ENCODE results near the gene ANXA2R. TPM values are rescaled to one million over a fixed set of nuclear protein-coding genes. Genes with fewer than 3 reads are reported as not detected.

The ANXA2R gene
- total and polyA plus RNA-seq, 12 donors: 0.42 to 3.4 (median 1.0) TPM

DNA sequence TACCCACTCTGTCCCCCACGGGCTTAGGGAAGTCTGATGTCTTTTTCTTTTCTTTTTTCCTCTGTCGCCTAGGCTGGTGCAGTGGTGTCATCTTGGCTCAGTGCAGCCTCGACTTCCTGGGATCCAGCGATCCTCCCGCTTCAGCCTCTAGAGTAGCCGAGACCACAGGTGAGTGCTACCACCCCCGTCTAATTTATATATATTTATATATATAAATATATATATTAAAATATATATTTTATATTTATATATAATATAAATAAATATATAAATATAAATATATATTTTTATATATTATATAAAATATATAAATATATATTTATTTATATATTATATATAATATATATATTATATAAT lies 3.3 kb upstream of the ANXA2R start:
- ATAC-seq (no peak), DNase-seq (no peak)
- peaks cover 0 to 59% (median 17%) of the 10 kb centered on the region in 9 donors for H3K4me1 ChIP-seq
- intact Hi-C loops (cut with DNase I): loop anchor here (2.0 to 10.0 kb wide), 8 partner anchors 21 to 231 kb away; partner anchors contain the start of gene SELENOP (in 1 of the 10)
- peak overlapping the region; percentile 47 to 73 (median 67) for H3K4me3 ChIP-seq
- H3K36me3 ChIP-seq: peaks cover 0 to 13% (median 0%) of the 10 kb centered on the region in 9 donors
- peak overlapping the region; percentile 93 to 98 (median 96) for H3K27ac ChIP-seq
- 7% methylated on average over 7 of the region's 7 CpGs for WGBS, 2 donors
- TF ChIP-seq, protein P1, sequence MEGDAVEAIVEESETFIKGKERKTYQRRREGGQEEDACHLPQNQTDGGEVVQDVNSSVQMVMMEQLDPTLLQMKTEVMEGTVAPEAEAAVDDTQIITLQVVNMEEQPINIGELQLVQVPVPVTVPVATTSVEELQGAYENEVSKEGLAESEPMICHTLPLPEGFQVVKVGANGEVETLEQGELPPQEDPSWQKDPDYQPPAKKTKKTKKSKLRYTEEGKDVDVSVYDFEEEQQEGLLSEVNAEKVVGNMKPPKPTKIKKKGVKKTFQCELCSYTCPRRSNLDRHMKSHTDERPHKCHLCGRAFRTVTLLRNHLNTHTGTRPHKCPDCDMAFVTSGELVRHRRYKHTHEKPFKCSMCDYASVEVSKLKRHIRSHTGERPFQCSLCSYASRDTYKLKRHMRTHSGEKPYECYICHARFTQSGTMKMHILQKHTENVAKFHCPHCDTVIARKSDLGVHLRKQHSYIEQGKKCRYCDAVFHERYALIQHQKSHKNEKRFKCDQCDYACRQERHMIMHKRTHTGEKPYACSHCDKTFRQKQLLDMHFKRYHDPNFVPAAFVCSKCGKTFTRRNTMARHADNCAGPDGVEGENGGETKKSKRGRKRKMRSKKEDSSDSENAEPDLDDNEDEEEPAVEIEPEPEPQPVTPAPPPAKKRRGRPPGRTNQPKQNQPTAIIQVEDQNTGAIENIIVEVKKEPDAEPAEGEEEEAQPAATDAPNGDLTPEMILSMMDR (IDR thresholded peaks at IDR 0.05): no peak
- H3K9me3 ChIP-seq: no peaks in the 10 kb centered on the region
- H3K27me3 ChIP-seq: peaks cover 0 to 46% (median 27%) of the 10 kb centered on the region in 7 donors

DNA sequence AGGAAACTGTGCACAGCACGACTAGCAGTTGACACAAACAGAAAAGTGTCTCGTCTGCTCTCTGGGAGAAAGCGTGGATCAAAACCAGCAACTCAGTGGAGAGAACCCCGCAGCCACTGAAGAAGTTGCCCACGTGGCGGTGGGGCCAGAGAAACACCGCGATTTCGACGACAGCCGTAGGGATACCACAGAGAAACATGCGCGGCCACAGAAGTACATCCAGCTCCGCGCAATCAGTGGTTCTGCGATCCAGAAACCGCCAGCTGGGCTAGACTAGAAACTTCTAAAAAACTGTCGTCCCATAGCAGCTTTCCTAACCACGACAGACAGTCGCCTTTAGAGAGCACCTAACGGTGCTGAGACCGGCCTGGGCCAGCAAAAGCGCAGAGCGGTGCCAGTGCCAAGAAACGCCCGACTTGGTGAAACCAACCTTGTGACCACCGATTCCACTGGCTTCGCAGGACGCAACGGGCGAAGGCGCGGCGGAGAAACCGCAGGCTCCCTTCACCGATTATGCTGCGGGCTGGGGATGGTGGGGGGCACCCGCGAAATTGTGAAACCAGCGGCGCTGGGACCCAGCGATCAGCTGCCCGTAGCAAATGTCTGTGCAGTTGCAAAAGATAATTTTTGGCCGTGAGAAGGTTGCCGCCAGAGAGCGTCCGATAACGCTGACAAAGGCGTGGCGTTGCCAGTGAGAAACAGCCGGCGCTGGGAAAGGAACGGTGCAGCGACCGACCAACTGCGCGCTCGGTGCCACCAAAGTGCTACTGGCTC lies 2.7 kb upstream of the ANXA2R start:
- peaks cover 0 to 13% (median 0%) of the 10 kb centered on the region in 9 donors for H3K36me3 ChIP-seq
- H3K27ac ChIP-seq: peak overlapping the region; percentile 93 to 98 (median 96)
- peaks cover 0 to 63% (median 17%) of the 10 kb centered on the region in 9 donors for H3K4me1 ChIP-seq
- peak overlapping the region; percentile 47 to 73 (median 67) for H3K4me3 ChIP-seq
- 1% methylated on average over 58 of the region's 58 CpGs for WGBS, 2 donors
- peaks cover 0 to 52% (median 28%) of the 10 kb centered on the region in 7 donors for H3K27me3 ChIP-seq
- intact Hi-C loops (cut with DNase I): loop anchor here (1.0 to 10.0 kb wide), 10 partner anchors 21 to 231 kb away; partner anchors contain the start of gene SELENOP (in 1 of the 10)
- DNase-seq: peak; percentile 70 to 74
- TF ChIP-seq, protein P1 (IDR thresholded peaks at IDR 0.05): peak in 3 of 9 donors; percentile 6 to 27 (median 18)
- peak; percentile 1 to 36 (median 12) for ATAC-seq
- H3K9me3 ChIP-seq: no peaks in the 10 kb centered on the region

DNA sequence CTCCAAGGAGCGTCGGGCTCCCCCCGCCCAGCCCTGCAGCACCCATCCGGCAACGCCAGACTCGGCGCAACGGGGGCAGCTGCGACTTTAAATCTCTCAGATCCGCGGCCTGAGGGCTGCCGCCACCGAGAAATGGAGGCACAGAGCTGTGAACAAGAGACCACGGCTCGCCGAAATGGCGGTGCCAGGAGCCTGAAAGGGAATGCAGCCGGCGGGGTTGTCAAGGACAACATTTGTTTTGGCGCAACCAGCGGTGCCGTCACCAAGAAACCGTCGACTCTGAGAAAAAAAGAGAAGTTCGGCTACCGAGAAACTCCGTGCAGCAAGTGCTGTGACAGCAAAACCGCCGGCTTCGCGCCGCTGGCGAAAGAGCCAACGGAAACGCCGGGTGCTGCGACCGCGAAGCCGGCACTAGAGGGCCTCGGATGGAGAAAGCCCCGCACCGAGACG lies 2.1 kb upstream of the ANXA2R start:
- DNase-seq (peak; percentile 74 to 79), ATAC-seq (peak; percentile 33 to 58 (median 40))
- TF ChIP-seq, protein P1 (IDR thresholded peaks at IDR 0.05): peak in 3 of 9 donors; percentile 27 to 33 (median 32)
- 0 to 1% methylated on average over 44 of the region's 44 CpGs for WGBS, 2 donors
- Histone ChIP-seq H3K4me3 (peak overlapping the region; percentile 47 to 73 (median 67)), H3K27me3 (peaks cover 0 to 58% (median 29%) of the 10 kb centered on the region in 7 donors), H3K27ac (peak overlapping the region; percentile 93 to 98 (median 96)), H3K9me3 (no peaks in the 10 kb centered on the region), H3K36me3 (peaks cover 0 to 13% (median 0%) of the 10 kb centered on the region in 9 donors), H3K4me1 (peaks cover 0 to 69% (median 17%) of the 10 kb centered on the region in 9 donors)
- intact Hi-C loops (cut with DNase I): loop anchor here (1.0 to 10.0 kb wide), 10 partner anchors 22 to 230 kb away; partner anchors contain the start of gene SELENOP (in 1 of the 10)

DNA sequence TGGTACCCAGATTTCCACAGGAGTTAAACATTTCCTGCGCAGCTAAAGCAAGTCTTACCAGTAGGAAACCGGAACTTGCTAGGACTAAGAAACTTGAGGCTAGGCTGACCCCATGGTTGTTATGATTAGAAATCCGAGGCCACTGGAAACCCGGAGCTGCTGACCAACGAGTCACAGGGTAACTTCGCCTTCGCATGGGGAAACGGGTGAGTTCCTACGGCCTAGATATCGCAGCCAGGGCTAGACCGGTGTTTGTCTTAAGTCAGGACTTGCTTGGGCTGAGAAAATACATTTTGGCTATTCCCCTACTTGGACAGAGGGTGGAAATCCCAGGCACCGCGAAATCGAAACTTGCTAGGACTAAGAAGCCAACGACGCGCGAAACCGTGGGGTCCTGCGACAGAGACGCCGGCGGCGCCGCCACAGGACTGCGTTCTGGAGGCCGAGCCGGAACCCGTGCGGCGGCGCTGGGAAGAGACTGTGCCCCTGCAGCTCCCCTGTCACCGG lies 1.6 kb upstream of the ANXA2R start:
- H3K36me3 ChIP-seq: peaks cover 0 to 13% (median 0%) of the 10 kb centered on the region in 9 donors
- intact Hi-C loops (cut with DNase I): loop anchor here (1.0 to 10.0 kb wide), 15 partner anchors 23 to 229 kb away; partner anchors contain the start of gene SELENOP (in 1 of the 10)
- 0% methylated on average over 33 of the region's 33 CpGs for WGBS, 2 donors
- H3K4me3 ChIP-seq: peak overlapping the region; percentile 47 to 73 (median 67)
- H3K9me3 ChIP-seq: no peaks in the 10 kb centered on the region
- H3K4me1 ChIP-seq: peaks cover 0 to 74% (median 17%) of the 10 kb centered on the region in 9 donors
- peaks cover 0 to 63% (median 34%) of the 10 kb centered on the region in 7 donors for H3K27me3 ChIP-seq
- H3K27ac ChIP-seq: peak overlapping the region; percentile 93 to 98 (median 96)
- ATAC-seq (peak; percentile 24 to 64 (median 42)), DNase-seq (peak in 1 of 2 donors; percentile 69)
- TF ChIP-seq, protein P1 (IDR thresholded peaks at IDR 0.05): no peak

Measured in heart right ventricle (tissue), 16 donors.